C1 segment of cervical spinal cord (tissue), 14 donors: ENCODE measurements around the gene MS4A3.
"Not testable (repeated sequence)": the region's sequence is repeated elsewhere in the genome, so short reads cannot be mapped to it uniquely, and the experiment has no call there.

Experiments used
- DNase-seq, 14 donors: peaks; one replicate each; lab custom pipeline; 2025; lab: John Stamatoyannopoulos, UW

Gene MS4A3

DNA sequence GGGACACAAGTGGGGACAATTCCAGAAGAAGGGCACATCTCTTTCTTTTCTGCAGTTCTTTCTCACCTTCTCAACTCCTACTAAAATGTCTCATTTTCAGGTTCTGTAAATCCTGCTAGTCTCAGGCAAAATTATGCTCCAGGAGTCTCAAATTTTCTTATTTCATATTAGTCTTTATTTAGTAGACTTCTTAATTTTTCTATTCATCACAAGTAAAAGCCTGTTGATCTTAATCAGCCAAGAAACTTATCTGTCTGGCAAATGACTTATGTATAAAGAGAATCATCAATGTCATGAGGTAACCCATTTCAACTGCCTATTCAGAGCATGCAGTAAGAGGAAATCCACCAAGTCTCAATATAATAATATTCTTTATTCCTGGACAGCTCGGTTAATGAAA lies 31.9 kb downstream of the MS4A3 start, which contains the start of gene MS4A2:
MS4A2 (plus strand) TSS at position 301 of the 400 bp plus-strand sequence. CDS start 102 bp downstream, outside the sequence.
- no peak for DNase-seq

DNA sequence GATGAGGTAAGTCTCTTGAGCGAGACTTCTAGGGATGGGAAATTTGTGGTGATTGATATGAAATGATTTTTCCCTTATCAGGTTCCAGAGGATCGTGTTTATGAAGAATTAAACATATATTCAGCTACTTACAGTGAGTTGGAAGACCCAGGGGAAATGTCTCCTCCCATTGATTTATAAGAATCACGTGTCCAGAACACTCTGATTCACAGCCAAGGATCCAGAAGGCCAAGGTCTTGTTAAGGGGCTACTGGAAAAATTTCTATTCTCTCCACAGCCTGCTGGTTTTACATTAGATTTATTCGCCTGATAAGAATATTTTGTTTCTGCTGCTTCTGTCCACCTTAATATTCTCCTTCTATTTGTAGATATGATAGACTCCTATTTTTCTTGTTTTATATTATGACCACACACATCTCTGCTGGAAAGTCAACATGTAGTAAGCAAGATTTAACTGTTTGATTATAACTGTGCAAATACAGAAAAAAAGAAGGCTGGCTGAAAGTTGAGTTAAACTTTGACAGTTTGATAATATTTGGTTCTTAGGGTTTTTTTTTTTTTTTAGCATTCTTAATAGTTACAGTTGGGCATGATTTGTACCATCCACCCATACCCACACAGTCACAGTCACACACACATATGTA lies 39.1 kb downstream of the MS4A3 start:
- no peak for DNase-seq

DNA sequence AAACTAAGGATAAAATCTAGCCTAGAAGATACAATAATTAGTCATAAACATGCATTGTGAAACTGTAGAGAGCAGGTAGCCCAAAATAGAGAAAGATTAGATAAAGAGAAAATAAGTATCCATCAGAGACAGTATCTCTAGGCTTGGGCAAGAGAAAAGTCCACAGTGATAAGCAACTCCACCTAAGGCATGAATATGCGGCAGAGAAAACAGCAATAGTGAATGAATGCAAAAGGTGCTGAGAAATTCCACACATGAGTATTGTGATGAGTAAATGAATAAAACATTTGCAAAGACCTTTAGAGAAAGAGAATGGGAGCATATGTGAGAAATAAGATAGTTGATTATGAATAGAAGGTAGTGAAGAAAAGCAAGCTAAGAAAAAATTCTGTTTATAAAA lies 40.7 kb downstream of the MS4A3 start:
- no peak for DNase-seq

DNA sequence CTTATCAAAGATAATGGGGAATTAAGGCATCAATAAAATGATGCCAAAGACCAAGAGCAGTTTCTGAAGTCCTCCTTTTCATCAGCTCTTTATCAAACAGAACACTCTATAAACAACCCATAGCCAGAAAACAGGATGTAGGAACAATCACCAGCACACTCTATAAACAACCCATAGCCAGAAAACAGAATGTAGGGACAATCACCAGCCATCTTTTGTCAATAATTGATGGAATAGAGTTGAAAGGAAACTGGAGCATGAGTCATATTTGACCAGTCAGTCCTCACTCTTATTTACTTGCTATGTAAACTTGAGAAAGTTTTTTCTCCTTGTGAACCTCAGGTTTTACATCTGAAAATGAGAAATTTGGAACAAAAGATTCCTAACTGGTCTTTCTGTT lies 42.0 kb downstream of the MS4A3 start:
- no peak for DNase-seq

DNA sequence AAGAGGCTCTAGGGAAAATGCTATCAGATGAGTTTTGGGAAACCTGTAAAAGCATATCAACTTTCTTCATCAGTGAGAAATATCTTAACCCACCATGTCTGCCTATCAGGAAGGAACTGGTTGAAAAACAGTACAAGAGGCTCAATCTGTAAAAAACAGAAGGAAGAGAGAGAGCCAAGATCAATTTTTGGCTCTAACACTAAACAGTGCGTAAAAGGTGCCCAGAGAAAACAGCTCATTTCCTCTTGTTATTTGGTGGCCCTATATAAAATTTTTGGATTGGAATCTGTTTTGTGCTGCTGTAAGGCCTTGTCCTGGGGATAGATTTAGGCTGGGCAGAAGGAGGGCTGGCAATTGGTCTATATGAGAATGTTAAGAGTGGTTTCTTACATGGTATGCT lies 44.1 kb downstream of the MS4A3 start:
- DNase-seq: no peak

DNA sequence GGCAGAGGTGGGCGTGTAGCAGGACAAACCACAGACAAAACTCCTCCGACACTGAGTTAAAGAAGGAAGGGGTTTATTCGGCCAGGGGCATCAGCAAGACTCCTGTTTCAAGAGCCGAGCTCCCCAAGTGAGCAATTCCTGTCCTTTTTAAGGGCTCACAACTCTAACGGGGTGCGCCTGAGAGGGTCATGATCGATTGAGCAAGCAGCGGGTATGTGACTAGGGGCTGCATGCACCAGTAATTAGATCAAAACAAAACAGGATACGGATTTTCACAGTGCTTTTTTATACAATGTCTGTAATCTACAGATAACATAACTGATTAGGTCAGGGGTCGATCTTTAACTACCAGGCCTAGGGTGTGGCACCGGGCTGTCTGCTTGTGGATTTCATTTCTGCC lies 44.9 kb downstream of the MS4A3 start:
- DNase-seq: not testable (repeated sequence)

DNA sequence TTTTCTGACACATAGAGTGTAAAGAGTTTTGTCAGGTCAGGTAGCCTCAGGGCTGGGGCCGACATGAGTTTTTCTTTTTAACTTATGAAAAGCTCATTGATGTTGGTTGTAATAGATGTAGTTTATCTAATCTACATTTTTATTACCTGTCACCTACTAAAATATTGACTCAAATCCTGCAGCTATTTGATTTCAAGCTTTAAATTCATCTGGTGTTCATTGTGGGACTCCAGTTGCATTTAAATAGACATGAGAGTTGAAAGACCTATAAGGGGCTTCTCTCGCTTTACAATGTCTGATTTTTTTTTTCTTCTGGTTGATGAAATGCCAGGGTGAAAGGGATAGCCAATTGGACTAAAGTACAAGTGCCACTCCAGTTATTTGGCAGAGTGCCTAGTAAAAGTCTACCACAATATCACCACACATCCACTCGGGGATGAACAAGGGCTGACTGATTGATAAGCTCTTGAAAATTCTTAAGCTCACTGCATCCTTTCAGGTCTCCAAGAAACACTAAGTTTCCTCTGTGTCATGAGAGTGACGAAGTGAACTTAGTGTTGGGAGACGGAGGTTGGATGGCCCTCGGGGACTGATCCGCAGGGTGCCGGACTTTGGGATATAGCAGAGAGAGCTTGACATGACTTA lies 48.1 kb downstream of the MS4A3 start:
- not testable (repeated sequence) for DNase-seq

DNA sequence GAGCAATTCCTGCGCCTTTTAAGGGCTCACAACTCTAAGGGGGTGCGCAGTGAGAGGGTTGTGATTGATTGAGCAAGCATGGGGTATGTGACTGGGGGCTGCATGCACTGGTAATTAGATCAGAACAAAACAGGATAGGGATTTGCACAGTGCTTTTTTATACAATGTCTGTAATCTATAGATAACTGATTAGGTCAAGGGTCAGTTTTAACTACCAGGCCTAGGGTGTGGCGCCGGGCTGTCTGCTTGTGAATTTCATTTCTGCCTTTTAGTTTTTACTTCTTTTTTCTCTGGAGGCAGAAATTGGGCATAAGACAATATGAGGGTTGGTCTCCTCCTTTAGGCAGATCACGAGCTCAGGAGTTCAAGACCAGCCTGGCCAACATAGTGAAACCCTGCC lies 52.2 kb downstream of the MS4A3 start:
- not testable (repeated sequence) for DNase-seq

DNA sequence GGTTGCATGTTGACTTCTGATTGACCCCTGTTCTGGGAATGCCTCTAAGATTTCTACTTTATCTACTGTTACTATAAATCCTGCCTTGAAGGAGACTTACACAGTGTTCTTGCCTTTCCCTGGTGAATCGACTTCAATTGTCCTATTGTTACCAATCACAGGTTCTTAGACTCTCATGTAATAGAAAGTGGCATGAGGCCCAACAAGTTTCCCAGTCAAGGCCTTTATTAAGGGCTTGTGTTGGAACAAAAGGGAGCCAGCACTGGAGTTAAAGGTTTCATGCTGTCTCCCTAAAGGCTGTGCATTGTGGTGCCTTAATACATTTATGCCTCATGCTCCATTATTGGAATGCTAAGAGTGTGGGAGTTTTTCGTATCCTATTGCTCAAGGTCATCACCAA lies 55.3 kb downstream of the MS4A3 start:
- no peak for DNase-seq

DNA sequence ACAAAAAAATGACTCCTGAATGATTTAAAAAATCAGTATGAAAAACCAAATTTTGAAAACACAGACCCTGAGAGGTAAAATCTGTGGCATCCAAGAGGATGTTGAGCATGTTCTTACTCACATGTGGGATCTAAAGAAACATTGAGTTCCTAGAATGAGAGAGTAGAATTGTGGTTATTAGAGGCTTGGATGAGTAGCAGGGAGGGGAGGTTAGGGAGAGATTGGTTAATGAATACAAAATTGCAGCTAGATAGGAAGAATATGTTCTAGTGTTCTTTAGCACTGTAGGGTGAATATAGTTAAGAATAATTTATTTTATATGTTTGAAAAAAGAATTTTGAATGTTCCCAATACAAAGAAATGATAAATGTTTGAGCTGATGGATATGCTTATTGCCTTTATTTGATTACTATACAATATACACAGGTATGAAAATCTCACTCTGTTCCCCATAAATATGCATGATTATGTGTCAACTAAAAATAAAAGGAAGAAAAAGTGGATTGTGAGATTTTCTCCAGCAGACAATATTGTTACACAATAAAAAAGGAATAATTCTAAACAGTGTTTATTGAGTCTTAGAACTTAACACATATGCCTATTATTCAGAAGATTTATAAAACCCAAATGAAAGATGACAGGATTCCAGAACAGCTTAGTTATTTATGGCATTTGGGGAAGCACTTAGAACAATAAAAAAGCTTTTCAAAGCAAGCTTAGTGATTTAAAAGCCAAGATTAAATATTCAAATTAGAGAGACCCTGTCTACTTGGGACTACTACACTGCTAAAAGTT lies 60.7 kb downstream of the MS4A3 start:
- DNase-seq: no peak

DNA sequence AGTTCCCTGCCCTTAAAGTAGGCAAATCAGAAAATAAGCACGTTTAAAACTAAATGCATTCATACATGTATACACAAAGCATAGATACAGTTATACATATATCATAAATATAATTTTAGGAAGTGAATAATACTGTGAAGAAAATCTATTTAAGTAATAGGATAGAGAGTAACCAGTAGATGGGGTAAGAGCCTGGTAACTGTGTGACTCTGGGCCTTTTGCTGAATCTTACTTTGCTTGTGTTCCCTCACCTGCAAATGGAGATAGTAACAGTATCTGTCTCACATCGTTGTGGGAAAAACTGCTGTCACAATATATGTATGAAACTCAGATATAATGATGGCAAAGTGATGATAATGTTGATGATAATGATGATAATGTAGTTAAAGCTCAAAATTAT lies 61.9 kb downstream of the MS4A3 start:
- no peak for DNase-seq

DNA sequence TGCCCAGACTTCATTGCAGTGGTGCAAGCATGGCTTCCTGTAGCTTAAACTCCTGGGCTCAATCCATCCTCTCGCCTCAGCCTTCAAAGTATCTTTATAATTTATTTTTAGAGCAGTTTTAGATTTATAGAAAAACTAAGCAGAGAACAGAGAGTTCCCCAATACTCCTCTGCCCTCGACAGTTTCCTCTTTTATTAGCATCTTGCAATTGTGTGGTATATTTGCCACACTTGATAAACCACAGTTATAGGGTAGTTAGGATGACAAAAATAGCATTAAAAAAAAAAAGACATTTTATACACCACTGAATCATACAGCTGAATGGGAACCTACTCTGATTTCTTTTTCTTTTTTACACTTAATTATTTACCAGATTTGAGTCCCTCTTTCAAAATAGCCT lies 63.2 kb downstream of the MS4A3 start:
- no peak for DNase-seq
